K562 (cell line): ENCODE measurements around the gene WWP2.
"Not testable (repeated sequence)": the region's sequence is repeated elsewhere in the genome, so short reads cannot be mapped to it uniquely, and the experiment has no call there.

Source experiments
- EP300 ChIP-seq: IDR thresholded peaks from 2 replicates; pipeline ENCODE4 v1.6.1; 2012; ENCODE audit warnings: low read length, improper control_type of control experiment
- HDAC3 ChIP-seq: fragments of 450-650 bp; IDR thresholded peaks from 2 replicates; pipeline ENCODE4 v1.6.1; 2018; ENCODE audit warnings: borderline replicate concordance, mild to moderate bottlenecking, moderate library complexity; ENCODE audit not compliant: partially characterized antibody
- TF ChIP-seq, protein P1 (sequence below), 3 experiments: IDR thresholded peaks in 2 of 3; conservative IDR thresholded peaks in 1 of 3; 2 replicates each; pipeline ENCODE4 v1.5.1; 2011 to 2012; ENCODE audit warnings: low read length in 3 of 3, mild to moderate bottlenecking in 3 of 3, control low read depth in 2 of 3, improper control_type of control experiment in 1 of 3, inconsistent platforms in 1 of 3, low read depth in 1 of 3, mixed read lengths in 1 of 3, moderate library complexity in 1 of 3; ENCODE audit not compliant: insufficient read depth in 2 of 3
- TF ChIP-seq, protein P2 (sequence below): fragments of 450-650 bp; IDR thresholded peaks from 2 replicates; pipeline ENCODE4 v1.6.1; 2016; ENCODE audit warnings: borderline replicate concordance

DNA sequence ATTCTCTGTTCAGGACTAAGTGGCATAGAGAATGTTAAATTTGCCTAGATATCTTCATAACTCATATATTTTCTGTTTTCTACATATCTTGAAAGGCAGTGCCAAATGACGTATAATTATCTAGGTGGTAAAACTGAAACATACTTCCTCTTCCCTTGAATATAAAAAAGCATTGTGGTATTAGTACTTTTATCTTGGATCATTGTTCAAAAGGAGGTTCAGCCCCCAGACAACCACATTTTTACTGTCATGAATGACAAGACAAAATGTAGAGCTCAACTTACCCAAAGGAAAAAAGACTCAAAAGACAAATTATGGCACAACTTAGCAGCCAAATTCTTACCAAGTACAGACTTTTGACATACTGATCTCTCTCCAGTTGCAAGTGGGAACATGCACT, 223.1 kb downstream of the WWP2 start:
- TF ChIP-seq HDAC3, EP300: not testable (repeated sequence)
- TF ChIP-seq, protein P1, sequence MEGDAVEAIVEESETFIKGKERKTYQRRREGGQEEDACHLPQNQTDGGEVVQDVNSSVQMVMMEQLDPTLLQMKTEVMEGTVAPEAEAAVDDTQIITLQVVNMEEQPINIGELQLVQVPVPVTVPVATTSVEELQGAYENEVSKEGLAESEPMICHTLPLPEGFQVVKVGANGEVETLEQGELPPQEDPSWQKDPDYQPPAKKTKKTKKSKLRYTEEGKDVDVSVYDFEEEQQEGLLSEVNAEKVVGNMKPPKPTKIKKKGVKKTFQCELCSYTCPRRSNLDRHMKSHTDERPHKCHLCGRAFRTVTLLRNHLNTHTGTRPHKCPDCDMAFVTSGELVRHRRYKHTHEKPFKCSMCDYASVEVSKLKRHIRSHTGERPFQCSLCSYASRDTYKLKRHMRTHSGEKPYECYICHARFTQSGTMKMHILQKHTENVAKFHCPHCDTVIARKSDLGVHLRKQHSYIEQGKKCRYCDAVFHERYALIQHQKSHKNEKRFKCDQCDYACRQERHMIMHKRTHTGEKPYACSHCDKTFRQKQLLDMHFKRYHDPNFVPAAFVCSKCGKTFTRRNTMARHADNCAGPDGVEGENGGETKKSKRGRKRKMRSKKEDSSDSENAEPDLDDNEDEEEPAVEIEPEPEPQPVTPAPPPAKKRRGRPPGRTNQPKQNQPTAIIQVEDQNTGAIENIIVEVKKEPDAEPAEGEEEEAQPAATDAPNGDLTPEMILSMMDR (IDR thresholded peaks at IDR 0.05 in 2 of 3, conservative IDR thresholded peaks at IDR 0.05 in 1 of 3; ENCODE audit: insufficient read depth in 2 of 3, low read depth in 1 of 3, low read length in 3 of 3): not testable (repeated sequence)
- TF ChIP-seq, protein P2, sequence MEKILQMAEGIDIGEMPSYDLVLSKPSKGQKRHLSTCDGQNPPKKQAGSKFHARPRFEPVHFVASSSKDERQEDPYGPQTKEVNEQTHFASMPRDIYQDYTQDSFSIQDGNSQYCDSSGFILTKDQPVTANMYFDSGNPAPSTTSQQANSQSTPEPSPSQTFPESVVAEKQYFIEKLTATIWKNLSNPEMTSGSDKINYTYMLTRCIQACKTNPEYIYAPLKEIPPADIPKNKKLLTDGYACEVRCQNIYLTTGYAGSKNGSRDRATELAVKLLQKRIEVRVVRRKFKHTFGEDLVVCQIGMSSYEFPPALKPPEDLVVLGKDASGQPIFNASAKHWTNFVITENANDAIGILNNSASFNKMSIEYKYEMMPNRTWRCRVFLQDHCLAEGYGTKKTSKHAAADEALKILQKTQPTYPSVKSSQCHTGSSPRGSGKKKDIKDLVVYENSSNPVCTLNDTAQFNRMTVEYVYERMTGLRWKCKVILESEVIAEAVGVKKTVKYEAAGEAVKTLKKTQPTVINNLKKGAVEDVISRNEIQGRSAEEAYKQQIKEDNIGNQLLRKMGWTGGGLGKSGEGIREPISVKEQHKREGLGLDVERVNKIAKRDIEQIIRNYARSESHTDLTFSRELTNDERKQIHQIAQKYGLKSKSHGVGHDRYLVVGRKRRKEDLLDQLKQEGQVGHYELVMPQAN: not testable (repeated sequence)
